ENCODE measurements around the gene JUND. TPM values are rescaled to one million over a fixed set of nuclear protein-coding genes. Genes with fewer than 3 reads are reported as not detected.

The JUND gene
- total and polyA plus RNA-seq, 2 of the 8 experiments (the other 6 are each of a cell fraction or from before 2014, with no cell fraction given) = 54.0 to 77.5 TPM

GRCh38 chr19:18262917-18263316 is 18.5 kb downstream of the JUND start:
- H3K18ac ChIP-seq (ENCODE audit: extremely low read depth, low read length) = no peak overlapping the region
- no peaks in the 10 kb centered on the region for H3K23me2 ChIP-seq (ENCODE audit: low read depth, low read length)
- H3K27me3 ChIP-seq (replicated peaks in 1 of 4; ENCODE audit: control insufficient read depth in 3 of 4, extremely low read depth in 1 of 4, insufficient read depth in 3 of 4, low read length in 3 of 4) = peaks cover 0 to 10% (median 0%) of the 10 kb centered on the region in 4 experiments; a peak in 3 of 7 replicates
- H3K79me1 ChIP-seq (ENCODE audit: low read depth, low read length) = no peaks in the 10 kb centered on the region; the same call in 1 of the 2 replicates
- DNase-seq (ENCODE audit: low read depth in 1 of 2, low spot score in 2 of 2) = no peak
- no peak overlapping the region for H3K4ac ChIP-seq (replicated peaks; ENCODE audit: insufficient read length, low read depth, low read length)
- ChIA-PET CTCF (ENCODE audit: partially characterized antibody) (interaction anchor here (0.6 to 3.9 kb wide), 5 partner anchors 15 to 101 kb away, joined by 3 to 21 read pairs (median 3); no protein-coding TSS in a partner anchor), POLR2A (ENCODE audit: partially characterized antibody) (interaction anchor here (0.6 to 3.8 kb wide), 6 partner anchors 12 to 55 kb away, joined by 3 to 19 read pairs (median 4); partner anchors contain the start of genes IQCN and JUND)
- H3K23ac ChIP-seq (ENCODE audit: insufficient read length) = no peak overlapping the region
- H2BK15ac ChIP-seq (ENCODE audit: low read length) = 0 out of 2 replicates have a peak overlapping the region, but pooled peaks have one; percentile 72
- H3K4me2 ChIP-seq (ENCODE audit: insufficient read depth in 1 of 2, low read depth in 2 of 2, low read length in 2 of 2) = no peak overlapping the region
- no peak overlapping the region for H3K27ac ChIP-seq (ENCODE audit: low read depth, low read length)
- H3K56ac ChIP-seq (replicated peaks; ENCODE audit: insufficient read length, low read depth, low read length) = no peak overlapping the region
- H3K4me1 ChIP-seq (replicated peaks in 1 of 4; ENCODE audit: control insufficient read depth in 3 of 4, insufficient read depth in 4 of 4, low read length in 3 of 4) = no peaks in the 10 kb centered on the region
- WGBS, 2 experiments (ENCODE audit: extremely low coverage in 1 of 2, insufficient coverage in 1 of 2, insufficient read length in 1 of 2, insufficient replicate concordance in 2 of 2, low coverage in 1 of 2, low lambda C conversion rate in 2 of 2, missing lambda C conversion rate in 1 of 2) = 96% methylated on average over 10 of the region's 10 CpGs; no CpG with 5 or more reads in 1 of the 2 experiments
- H3K14ac ChIP-seq (ENCODE audit: insufficient read length) = no peak overlapping the region
- no peaks in the 10 kb centered on the region; a peak in 1 of 8 replicates for H3K36me3 ChIP-seq (ENCODE audit: control insufficient read depth in 2 of 4, insufficient read depth in 4 of 4, low read length in 3 of 4)
- H4K8ac ChIP-seq (ENCODE audit: extremely low read depth, insufficient read depth, low read length) = no peak overlapping the region
- peaks cover 0 to 1% of the 10 kb centered on the region in 2 experiments for H4K20me1 ChIP-seq (replicated peaks in 1 of 2; ENCODE audit: control insufficient read depth in 1 of 2, insufficient read depth in 2 of 2, low read length in 2 of 2)
- no peak overlapping the region for H2BK5ac ChIP-seq (ENCODE audit: low read depth, low read length)
- no peak overlapping the region for H3K4me3 ChIP-seq (ENCODE audit: extremely low read depth in 1 of 4, insufficient read depth in 2 of 4, low read depth in 3 of 4, low read length in 4 of 4)
- H3K9me3 ChIP-seq (ENCODE audit: insufficient read depth in 2 of 2, low read depth in 1 of 2, low read length in 1 of 2) = no peaks in the 10 kb centered on the region
- no peak overlapping the region for H2BK12ac ChIP-seq (ENCODE audit: low read depth, low read length)
- TF ChIP-seq SP4 (IDR thresholded peaks at IDR 0.05; ENCODE audit: low read length) = no peak
- TF ChIP-seq, protein P1, sequence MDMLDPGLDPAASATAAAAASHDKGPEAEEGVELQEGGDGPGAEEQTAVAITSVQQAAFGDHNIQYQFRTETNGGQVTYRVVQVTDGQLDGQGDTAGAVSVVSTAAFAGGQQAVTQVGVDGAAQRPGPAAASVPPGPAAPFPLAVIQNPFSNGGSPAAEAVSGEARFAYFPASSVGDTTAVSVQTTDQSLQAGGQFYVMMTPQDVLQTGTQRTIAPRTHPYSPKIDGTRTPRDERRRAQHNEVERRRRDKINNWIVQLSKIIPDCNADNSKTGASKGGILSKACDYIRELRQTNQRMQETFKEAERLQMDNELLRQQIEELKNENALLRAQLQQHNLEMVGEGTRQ (IDR thresholded peaks at IDR 0.05; ENCODE audit: low read length) = no peak
- TF ChIP-seq SRF (IDR thresholded peaks at IDR 0.05; ENCODE audit: low read depth, low read length) = no peak
- TF ChIP-seq YY1 (IDR thresholded peaks at IDR 0.05; ENCODE audit: low read depth, low read length) = no peak
- no peak for TF ChIP-seq MAFK (IDR thresholded peaks at IDR 0.05; ENCODE audit: low read depth, low read length)
- TF ChIP-seq JUN (IDR thresholded peaks at IDR 0.05; ENCODE audit: low read depth, low read length) = no peak
- TF ChIP-seq HDAC6 (IDR thresholded peaks at IDR 0.05; ENCODE audit: low read depth, low read length) = no peak
- TF ChIP-seq CHD1 (IDR thresholded peaks at IDR 0.05; ENCODE audit: low read depth, low read length) = no peak
- H2BK20ac ChIP-seq (ENCODE audit: low read length) = no peak overlapping the region
- no peak overlapping the region for H2BK120ac ChIP-seq (replicated peaks; ENCODE audit: low read depth, low read length)
- no peak overlapping the region for H3K9ac ChIP-seq (replicated peaks in 1 of 4; ENCODE audit: extremely low read depth in 1 of 4, low read depth in 3 of 4, low read length in 3 of 4)
- no peak overlapping the region for H2AFZ ChIP-seq (ENCODE audit: low read length)
- H2AK5ac ChIP-seq (ENCODE audit: low read depth, low read length) = peak overlapping the region; percentile 49; the same call in 1 of the 2 replicates
- no peaks in the 10 kb centered on the region for H3K79me2 ChIP-seq (ENCODE audit: control insufficient read depth in 1 of 2, insufficient read depth in 2 of 2, low read length in 2 of 2)
- no peak overlapping the region for H4K91ac ChIP-seq (replicated peaks; ENCODE audit: insufficient read length, low read length)
- no peak overlapping the region for H4K5ac ChIP-seq (ENCODE audit: insufficient read length, low read depth, low read length)
- no peak for FAIRE-seq

All from H1 (cell line).